Stimulated activated CD4-positive, alpha-beta T cell treated with anti-CD3 and anti-CD28 coated beads, Interleukin-2, amount 100 ng/mL, for 24 hours (primary cell): ENCODE measurements around the gene WDR70.
"Not testable (repeated sequence)": the region's sequence is repeated elsewhere in the genome, so short reads cannot be mapped to it uniquely, and the experiment has no call there.

Source experiments
- DNase-seq, 2 donors: peaks; one replicate each; pipeline ENCODE4 v3.0.0-alpha.2; 2020

Gene WDR70

DNA sequence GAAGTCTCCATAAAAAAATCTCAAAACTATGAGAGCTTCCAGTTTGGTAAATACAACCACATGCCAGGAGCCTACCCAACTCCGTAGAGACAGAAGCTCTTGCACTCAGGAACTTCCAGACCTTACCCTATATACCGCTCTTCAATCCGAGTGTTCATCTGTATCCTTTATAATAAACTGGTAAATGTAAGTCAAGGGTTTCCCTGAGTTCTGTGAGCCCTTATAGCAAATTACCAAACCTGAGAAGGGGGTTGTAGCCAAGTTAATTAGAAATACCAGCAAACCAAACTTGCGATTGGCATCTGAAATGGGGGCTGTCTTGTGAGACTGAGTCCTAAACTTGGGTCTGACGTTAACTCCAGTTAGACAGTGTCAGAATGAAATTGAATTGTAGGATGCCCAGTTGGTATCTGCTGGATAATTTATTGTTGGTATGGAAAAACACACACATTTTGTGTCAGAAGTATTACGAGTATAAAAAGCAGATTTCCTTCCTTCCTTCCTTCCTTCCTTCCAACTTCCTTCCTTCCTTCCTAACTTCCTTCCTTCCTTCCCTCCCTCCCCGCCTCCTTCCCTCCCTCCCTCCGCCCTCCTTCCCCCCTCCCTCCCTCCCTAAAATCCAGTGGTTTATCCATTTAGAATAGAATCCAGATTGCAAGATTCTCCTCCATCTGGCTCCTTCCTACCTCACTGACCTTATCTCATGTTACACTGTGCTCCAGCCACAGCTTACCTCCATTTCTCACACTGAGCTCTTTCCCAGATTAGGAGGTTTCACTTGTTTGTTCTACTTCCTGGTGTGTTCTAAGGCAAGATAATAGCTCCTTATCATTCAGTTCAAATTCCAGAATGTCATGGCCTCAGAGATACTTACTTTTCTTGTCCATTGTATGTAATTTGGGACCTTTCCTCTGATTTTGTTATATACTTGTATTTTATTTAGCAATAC, 196.7 kb downstream of the WDR70 start:
- DNase-seq, result no peak

DNA sequence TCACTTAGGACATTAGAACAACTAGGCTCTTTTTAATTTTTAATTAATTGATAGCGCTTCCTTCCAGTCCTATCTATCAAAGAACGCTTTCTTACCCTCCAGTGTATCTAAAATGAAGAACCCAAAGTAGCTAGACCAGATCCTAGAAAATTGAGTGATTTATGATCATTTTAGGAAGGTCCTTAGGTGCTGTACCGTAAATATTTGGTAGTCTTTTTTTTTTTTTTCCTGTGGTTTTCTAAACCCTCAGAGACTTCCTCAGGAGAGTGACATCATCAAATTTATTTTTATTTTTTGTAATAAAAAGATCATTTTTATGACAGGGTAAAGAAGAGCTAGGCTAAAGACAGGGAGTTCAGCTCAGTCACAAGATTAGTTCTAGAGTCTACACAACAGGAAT, 197.4 kb downstream of the WDR70 start:
- DNase-seq, result no peak

DNA sequence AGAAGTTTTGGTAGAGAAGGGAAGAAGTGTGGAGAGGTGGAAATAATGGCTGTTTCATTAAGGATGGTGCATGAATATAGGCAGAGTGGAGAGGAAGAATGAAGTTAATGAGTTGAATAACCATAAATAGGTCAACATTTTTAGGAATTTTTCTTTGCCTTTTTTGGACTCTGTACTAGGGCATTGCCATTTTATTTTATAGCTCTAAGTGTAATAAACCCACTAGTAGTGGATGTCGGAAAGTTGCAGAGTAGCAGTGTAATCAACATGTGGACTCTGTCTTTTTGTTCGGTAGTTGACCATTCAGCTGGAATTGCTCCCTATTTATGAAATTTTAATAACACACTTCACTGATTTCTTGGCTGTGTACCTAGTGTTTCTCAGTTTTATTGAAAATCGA, 199.1 kb downstream of the WDR70 start:
- DNase-seq, result no peak

DNA sequence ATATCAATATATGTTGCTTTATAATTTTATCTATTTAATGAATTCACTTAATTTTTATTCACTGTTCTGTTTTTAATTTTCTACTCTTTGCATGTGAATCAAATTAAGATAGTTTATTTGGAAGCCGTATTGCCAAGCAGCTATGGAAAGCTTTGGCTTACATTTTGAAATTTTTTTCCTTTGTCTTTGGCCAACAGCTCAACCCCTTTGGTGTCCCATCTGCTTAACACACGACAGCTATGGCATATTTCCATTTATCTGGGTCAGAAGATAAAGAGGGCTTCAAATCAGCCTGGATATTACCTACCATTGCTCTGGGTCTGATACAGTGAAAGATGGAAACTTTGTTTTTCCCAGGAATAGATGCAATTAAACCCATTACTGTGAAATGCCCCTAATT, 201.0 kb downstream of the WDR70 start:
- DNase-seq, result no peak

DNA sequence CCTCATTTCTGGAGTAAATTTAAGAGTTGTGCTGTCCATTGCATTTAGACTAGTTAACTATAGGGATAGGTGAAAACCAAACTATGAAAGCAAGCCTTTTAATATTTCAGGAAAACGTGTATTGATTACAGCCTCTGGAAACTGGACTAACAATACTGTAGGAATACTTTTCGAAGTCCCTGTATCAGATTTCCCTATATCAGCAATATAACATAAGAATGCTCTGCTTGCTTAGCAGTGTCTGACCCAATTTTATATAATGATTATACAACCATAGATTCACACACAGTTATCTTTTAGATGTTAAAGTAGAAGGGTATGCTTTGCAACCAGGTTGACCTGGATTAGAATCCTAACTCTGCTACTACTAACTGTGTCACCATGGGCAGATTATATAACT, 203.1 kb downstream of the WDR70 start:
- no peak for DNase-seq

DNA sequence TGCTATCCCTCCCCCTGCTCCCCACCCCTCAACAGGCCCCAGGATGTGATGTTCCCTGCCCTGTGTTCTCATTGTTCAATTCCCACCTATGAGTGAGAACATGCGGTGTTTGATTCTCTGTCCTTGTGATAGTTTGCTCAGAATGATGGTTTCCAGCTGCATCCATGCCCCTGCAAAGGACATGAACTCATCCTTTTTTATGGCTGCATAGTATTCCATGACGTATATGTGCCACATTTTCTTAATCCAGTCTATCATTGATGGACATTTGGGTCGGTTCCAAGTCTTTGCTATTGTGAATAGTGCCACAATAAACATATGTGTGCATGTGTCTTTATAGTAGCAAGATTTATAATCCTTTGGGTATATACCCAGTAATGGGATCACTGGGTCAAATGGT, 214.2 kb downstream of the WDR70 start:
- DNase-seq, result not testable (repeated sequence)

DNA sequence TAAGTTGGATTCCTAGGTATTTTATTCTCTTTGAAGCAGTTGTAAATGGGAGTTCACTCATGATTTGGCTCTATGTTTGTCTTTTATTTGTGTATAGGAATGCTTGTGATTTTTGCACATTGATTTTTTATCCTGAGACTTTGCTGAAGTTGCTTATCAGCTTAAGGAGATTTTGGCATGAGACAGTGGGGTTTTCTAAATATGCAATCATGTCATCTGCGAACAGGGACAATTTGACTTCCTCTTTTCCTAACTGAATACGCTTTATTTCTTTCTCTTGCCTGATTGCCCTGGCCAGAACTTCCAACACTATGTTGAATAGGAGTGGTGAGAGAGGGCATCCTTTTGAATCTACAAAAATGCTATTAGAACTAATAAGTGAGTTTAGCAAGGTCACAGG, 215.7 kb downstream of the WDR70 start:
- not testable (repeated sequence) for DNase-seq

DNA sequence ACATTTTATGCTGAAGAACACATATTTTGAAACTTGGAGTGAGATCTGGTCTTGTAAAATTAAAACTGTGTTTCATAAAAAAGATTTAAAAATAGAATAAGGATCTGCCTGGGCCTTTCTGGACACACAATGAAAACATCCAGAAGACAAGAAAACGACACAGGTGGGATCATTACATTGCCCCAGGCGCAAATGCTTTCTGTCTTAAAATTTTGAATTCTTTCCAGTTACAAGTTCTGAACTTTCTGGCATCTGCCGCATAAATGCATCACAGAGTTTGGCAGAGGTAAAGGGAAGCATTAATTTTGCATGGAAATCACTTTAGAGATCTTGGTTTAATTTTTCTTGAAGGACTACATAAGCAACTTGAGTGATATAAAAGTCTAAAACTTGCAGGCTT, 219.6 kb downstream of the WDR70 start:
- no peak for DNase-seq

DNA sequence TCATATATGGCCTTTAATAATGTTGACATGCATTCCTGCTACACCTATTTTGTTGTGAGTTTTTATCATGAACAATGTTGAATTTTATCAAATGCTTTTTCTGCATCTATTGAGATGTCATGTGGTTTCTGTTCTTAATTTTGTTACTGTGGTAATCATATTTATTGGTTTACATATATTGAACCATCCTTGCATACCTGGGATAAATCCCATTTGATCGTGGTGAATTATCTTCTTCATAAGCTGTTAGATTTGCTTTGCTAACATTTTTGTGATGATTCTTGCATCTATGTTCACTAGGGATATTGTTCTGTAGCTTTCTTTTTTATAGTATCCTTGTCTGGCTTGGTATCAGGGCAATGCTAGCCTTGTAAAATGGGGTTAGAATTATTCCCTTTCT, 222.0 kb downstream of the WDR70 start:
- no peak for DNase-seq

DNA sequence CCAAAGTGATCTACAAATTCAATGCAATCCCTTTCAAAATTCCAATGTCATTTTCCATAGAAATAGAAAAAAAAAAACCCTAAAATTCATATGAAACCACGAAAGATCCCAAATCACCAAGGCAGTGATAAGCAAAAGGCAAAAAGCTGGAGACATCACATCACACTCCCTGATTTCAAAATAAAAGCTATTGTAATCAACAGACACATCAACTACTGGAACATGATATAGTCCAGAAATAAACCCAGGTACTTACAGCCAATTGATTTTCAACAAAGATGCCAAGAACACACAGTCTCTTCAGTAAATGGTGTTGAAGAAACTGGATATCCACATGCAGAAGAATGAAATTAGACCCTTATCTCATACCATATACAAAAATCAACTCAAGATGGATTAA, 224.0 kb downstream of the WDR70 start:
- DNase-seq, result no peak

DNA sequence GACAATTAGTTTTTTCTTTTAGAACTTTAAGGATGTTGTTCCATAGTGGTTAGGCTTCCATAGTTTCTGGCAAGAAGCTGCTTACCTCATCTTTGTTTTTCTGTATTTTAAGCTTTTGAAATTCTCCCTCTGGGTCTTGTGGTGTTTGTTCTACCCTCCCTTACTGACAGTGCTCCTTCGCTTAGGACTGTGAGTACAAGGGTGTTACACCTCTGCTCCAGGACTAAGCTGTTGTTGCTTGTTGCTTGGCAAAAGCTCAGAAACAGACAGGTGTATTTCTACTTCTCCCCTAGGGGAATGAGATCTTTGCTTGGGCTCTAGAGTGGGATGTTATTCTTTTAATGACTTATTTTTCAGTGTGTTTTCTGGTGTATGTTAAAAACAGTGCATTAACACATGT, 225.2 kb downstream of the WDR70 start:
- no peak for DNase-seq

DNA sequence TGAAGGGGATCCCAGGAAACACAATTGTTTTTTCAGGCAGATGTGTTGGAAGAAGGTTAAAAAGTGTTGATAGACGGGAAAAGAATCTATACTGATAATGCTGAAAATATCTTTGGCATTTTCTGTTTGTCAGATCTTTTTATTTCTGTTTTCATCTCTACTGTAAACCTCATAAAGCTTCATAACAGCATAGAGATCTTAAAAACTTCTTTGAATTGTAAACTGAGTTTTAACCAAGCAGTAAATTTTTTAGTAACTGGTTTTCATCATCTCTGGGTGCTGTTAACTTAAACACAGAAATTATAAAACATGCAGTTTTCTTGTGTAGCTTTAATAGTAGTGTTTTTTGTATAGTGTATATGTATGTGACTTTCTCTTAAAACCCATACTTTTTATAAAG, 227.0 kb downstream of the WDR70 start:
- no peak for DNase-seq

DNA sequence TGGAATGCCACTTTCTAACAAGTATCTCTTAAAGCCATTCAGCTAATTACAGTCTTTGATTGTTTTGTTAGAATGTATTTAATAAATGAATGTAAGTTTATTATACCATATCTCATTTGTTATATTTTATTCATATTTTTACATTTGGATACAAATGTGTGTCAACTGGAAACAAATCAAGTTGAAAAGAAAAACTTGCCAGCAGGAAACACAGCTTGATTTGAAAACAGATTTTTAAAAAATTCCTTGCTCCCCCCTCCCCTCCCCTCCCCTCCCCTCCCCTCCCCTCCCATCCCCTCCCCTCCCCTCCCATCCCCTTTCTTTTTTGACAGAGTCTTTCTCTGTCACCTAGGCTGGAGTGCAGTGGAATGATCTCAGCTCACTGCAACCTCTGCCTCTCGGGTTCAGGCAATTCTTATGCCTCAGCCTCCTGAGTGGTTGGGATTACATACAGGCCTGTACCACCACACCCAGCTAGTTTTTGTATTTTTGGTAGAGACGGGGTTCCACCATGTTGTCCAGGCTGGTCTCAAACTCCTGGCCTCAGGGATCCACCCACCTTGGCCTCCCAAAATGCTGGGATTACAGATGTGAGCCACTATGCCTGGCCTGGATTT, 227.6 kb downstream of the WDR70 start:
- DNase-seq, result no peak

DNA sequence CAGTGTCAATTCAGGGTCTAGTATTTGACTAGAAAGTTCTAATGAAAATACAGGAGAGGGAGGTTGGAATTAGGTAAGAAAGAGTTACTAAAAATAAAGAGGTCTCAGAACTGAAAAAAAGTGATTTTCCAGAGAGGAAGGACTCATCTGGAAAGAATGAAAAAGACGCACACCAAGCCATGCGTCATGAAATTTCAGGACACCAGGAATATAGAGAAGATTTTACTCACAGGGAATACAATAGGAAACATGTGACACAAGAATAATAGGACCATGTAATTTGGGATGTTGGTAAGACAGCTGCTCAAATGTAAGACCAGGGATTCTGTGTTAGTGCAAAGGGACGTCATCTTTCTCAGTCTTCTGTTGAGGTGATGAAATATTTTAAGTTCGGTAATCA, 236.1 kb downstream of the WDR70 start:
- no peak for DNase-seq

DNA sequence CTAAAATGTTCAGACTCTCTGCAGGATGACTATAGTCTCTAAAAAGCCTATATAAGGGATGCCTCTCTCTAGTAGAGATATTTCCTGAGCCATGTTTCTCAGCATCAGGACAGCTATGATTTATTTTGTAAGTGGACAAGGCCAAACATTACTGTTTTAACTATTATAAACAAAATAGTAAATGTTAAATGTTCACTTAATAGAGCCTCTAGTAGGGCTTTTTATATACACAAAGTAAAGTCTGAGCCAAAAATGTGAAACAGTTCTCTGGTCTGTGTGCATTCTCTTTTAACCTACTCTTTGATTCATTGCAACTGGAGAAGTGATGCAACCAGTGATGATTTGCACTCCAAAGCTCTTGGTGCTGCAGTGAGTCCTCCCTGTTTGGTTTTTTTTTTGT, 240.2 kb downstream of the WDR70 start:
- DNase-seq, result no peak

DNA sequence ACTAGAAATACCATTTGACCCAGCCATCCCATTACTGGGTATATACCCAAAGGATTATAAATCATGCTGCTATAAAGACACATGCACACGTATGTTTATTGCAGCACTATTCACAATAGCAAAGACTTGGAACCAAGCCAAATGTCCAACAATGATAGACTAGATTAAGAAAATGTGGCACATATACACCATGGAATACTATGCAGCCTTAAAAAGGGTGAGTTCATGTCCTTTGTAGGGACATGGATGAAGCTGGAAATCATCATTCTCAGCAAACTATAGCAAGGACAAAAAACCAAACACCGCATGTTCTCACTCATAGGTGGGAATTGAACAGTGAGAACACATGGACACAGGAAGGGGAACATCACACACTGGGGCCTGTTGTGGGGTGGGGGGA, 243.2 kb downstream of the WDR70 start:
- not testable (repeated sequence) for DNase-seq

DNA sequence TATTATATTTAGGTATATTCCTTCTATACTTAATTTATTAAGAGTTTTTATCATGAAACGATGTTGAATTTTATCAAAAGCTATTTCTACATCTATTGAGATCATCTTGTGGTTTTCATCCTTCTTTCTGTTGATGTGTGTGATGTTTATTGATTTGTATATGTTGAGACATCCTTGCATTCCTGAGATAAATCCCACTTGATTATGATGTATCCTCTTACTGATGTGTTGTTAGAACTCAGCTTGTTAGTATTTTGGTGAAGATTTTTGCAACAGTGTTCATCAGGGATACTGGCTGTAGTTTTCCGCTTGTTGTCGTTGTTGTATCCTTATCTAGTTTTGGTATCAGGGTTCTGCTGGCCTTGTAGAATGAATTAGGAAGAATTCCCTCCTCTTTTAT, 247.1 kb downstream of the WDR70 start:
- DNase-seq, result no peak

DNA sequence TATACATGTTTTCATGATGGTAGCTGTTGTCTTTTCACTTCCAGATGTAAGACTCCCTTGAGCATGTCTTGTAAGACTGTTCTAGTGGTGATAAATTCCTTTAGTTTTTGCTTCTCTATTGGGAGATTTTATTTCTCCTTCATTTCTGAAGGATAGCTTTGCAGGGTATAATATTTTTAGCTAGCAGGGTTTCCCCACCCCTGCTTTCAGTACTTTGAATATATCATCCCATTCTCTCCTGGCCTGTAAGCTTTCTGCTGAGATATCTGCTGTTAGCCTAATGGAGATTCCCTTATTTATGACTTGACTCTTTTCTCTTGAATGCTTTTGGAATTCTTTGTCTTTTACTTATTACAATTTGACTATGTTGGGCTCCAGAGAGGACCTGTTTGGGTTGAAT, 249.8 kb downstream of the WDR70 start:
- no peak for DNase-seq

DNA sequence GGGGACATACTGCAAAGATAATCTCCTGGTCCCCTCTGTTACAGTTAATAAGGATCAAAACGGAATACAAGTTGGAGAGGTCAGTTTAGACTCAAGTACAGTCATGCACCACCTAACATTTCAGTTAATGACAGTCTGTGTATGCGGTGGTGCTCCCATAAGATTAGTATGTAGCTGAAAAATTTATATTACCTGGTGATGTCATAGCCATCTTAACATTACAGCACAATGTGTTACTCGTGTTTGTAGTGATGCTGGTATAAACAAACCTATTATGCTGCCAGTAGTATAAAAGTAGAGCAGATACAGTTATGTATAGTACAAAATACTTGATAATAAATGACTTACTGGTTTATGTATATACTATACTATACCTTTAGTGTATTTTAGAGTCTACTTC, 252.8 kb downstream of the WDR70 start:
- DNase-seq, result no peak

DNA sequence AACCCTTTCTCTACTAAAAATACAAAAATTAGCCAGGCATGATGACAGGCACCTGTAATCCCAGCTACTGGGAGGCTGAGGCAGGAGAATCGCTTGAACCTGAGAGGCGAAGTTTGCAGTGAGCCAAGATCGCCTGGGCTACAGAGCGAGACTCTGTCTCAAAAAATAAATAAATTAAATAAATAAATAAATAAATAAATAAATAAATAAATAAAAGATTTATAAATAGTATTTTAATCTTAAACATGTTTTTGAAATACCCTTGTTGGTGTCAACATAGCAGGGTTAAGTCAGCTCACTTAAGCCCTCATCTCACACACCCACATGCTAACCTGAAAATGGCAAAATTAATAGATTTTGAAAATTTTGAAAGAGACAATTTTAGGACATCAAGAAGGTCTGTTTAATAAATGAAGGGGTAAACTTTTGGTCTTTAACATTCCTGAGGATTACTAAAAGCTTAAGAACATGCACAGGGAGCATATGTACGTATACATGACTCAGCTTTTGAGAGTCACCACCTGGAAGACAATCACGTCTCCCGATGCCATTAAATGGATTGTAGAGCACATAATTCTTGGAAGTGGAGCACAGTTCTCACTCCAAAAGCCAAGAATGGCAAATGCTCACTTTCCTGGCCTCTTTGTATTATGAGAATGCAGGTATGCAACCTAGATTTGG, 258.2 kb downstream of the WDR70 start:
- no peak for DNase-seq

DNA sequence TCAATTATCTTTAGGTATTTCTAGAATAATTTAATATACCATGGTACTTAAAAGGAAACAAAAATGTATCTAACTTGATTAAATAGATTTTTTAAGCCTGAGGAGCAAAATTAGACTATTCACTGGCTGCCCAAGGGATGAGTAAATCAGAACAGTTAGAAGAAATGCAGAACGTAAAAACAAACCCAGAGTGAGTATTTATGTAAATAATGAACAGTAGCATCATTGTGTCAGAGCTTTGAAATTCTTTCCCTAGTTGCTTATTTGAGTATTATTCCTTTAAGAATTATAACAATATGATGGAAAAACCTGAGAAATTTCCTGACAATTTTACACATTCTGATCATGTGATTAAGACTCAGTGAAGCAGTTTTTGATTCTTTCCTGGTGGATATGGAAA, 259.8 kb downstream of the WDR70 start:
- DNase-seq, result no peak

DNA sequence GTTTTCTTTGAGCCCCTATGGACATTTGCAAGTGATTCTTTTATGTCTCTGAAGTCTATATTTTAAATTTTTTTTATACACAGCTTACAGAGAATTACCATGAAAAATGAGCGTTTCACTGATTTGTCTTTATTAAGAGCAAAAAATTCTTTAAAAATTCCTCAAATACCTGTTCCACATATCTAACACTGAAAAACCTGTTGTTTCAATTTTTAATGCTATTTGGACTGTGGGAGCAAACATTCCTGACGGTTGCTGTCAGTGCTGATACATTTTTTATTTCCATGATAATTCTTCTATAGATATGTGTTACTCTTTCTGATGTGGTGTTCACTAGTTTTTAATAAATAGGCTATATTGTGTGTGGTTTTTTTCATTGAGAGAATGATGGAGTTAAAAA, 261.0 kb downstream of the WDR70 start:
- DNase-seq, result no peak

DNA sequence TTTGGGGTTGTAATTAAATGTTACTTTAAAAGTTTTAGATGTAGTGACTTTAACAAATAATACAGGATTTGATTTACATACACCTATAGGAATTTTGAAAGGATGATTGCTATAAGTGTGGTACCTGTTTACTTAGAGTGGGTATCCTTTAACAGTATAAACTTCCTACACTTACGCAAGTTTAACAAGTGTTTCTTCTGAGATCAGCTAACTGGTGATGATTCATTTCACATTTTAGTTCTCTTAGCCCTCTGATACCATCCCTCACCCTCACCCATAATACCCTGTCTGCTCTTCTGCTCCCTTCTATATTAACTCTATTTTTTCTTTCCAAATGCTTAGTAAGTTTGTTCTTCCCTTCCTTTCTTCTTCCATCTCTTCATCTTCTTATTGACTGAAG, 262.8 kb downstream of the WDR70 start:
- no peak for DNase-seq

DNA sequence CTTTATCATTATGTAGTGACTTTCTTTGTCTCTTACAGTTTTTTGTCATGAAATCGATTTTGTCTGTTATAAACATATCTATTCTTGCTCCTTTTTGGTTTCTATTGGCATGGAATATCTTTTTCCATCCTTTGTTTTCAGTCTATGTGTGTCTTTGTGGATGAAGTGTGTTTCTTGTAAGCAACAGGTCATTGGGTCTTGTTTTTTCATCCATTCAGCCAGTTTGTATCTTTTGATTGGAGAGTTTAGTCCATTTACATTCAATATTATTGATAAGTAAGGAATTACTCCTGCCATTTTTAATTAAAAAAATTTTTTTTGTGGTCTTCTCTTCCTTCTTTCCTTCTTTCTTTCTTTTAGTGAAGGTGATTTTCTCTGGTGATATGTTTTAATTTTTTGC, 266.6 kb downstream of the WDR70 start:
- no peak for DNase-seq
